Measurements from ENCODE around the gene UTS2B. TPM values are rescaled to one million over a fixed set of nuclear protein-coding genes. Genes with fewer than 3 reads are reported as not detected.

UTS2B gene
- total RNA-seq, 4 donors from 2014 or later: 0.27 to 3.4 (median 2.2) TPM; not detected in 1

GRCh38 chr3:191356631-191357439 lies 26.5 kb upstream of the UTS2B start:
- intact Hi-C loops (cut with DNase I; ENCODE audit: low total_unique reads): no loop called here
- no peak for DNase-seq
- Histone ChIP-seq H3K4me1 (peaks cover 28 to 41% (median 35%) of the 10 kb centered on the region in 4 donors), H3K36me3 (peaks cover 0 to 23% (median 0%) of the 10 kb centered on the region in 4 donors), H3K27me3 (no peaks in the 10 kb centered on the region), H3K9me3 (no peaks in the 10 kb centered on the region), H3K27ac (peak overlapping the region in 3 of 4 donors; percentile 17 to 48 (median 28)), H3K4me3 (no peak overlapping the region)
- WGBS, 2 donors (ENCODE audit: low coverage in 1 of 2): 48 to 56% methylated on average over 5 of the region's 5 CpGs
- TF ChIP-seq CTCF (IDR thresholded peaks at IDR 0.05): no peak
- no peak for TF ChIP-seq POLR2A (IDR thresholded peaks at IDR 0.05)
- in situ Hi-C loops (cut with MboI; ENCODE audit: low pct_ligation_motif_present in 1 of 4, low pct_unique_long_range_greater_than_20kb in 1 of 4, low sequenced_read_pairs in 3 of 4): no loop called here

GRCh38 chr3:191355406-191355805 lies 25.1 kb upstream of the UTS2B start:
- in situ Hi-C loops (cut with MboI; ENCODE audit: low pct_ligation_motif_present in 1 of 4, low pct_unique_long_range_greater_than_20kb in 1 of 4, low sequenced_read_pairs in 3 of 4) (no loop called here), intact Hi-C loops (cut with DNase I; ENCODE audit: low total_unique reads) (no loop called here)
- Histone ChIP-seq H3K9me3 (no peaks in the 10 kb centered on the region), H3K27me3 (no peaks in the 10 kb centered on the region), H3K36me3 (peaks cover 0 to 13% (median 0%) of the 10 kb centered on the region in 4 donors), H3K27ac (no peak overlapping the region), H3K4me3 (no peak overlapping the region), H3K4me1 (peaks cover 31 to 54% (median 41%) of the 10 kb centered on the region in 4 donors)
- 80 to 89% methylated on average over 4 of the region's 4 CpGs for WGBS, 2 donors (ENCODE audit: low coverage in 1 of 2)
- TF ChIP-seq POLR2AphosphoS5 (IDR thresholded peaks at IDR 0.05) (no peak), CTCF (IDR thresholded peaks at IDR 0.05) (no peak), EP300 (IDR thresholded peaks at IDR 0.05; ENCODE audit: low read depth) (no peak), POLR2A (IDR thresholded peaks at IDR 0.05) (no peak)
- no peak for DNase-seq

- Histone ChIP-seq H3K4me1 (peaks cover 34 to 66% (median 42%) of the 10 kb centered on the region in 4 donors), H3K9me3 (no peaks in the 10 kb centered on the region), H3K27ac (peak overlapping the region in 3 of 4 donors; percentile 35 to 53 (median 50)), H3K36me3 (peaks cover 0 to 1% (median 0%) of the 10 kb centered on the region in 4 donors), H3K27me3 (no peaks in the 10 kb centered on the region), H3K4me3 (peak overlapping the region in 1 of 4 donors; percentile 0)
- in situ Hi-C loops (cut with MboI; ENCODE audit: low pct_ligation_motif_present in 1 of 4, low pct_unique_long_range_greater_than_20kb in 1 of 4, low sequenced_read_pairs in 3 of 4) (no loop called here), intact Hi-C loops (cut with DNase I; ENCODE audit: low total_unique reads) (no loop called here)
- DNase-seq: no peak
- WGBS, 2 donors (ENCODE audit: low coverage in 1 of 2): 39 to 45% methylated on average over 4 to 7 of the region's 7 CpGs
- TF ChIP-seq POLR2AphosphoS5 (IDR thresholded peaks at IDR 0.05): no peak
- TF ChIP-seq POLR2A (IDR thresholded peaks at IDR 0.05): no peak
- TF ChIP-seq CTCF (IDR thresholded peaks at IDR 0.05): no peak
- no peak for TF ChIP-seq EP300 (IDR thresholded peaks at IDR 0.05; ENCODE audit: low read depth)
Observed at GRCh38 chr3:191353022-191353777, 22.9 kb upstream of the UTS2B start.

- Histone ChIP-seq H3K4me3 (no peak overlapping the region), H3K4me1 (peaks cover 34 to 67% (median 41%) of the 10 kb centered on the region in 4 donors), H3K36me3 (no peaks in the 10 kb centered on the region), H3K9me3 (no peaks in the 10 kb centered on the region), H3K27me3 (no peaks in the 10 kb centered on the region), H3K27ac (no peak overlapping the region)
- no peak for DNase-seq
- in situ Hi-C loops (cut with MboI; ENCODE audit: low pct_ligation_motif_present in 1 of 4, low pct_unique_long_range_greater_than_20kb in 1 of 4, low sequenced_read_pairs in 3 of 4): no loop called here
- intact Hi-C loops (cut with DNase I; ENCODE audit: low total_unique reads): no loop called here
- TF ChIP-seq POLR2AphosphoS5 (IDR thresholded peaks at IDR 0.05): no peak
- no peak for TF ChIP-seq EP300 (IDR thresholded peaks at IDR 0.05; ENCODE audit: low read depth)
- TF ChIP-seq POLR2A (IDR thresholded peaks at IDR 0.05): no peak
- 66 to 80% methylated on average over 1 of the region's 1 CpG for WGBS, 2 donors (ENCODE audit: low coverage in 1 of 2)
Observed at GRCh38 chr3:191352014-191352413, 21.7 kb upstream of the UTS2B start.

Data from transverse colon (tissue), 4 donors.